HG02610 (cell line): ENCODE measurements around the gene APC.
A peak's percentile ranks its signal among the peaks of the same experiment; 100 is the strongest.

Experiments
- ATAC-seq: cut with Tn5 transposase; IDR thresholded peaks from one replicate; pipeline ENCODE4 v1.9.1; 2021; ENCODE audit warnings: mild to moderate bottlenecking, moderate library complexity; ENCODE audit not compliant: unreplicated experiment

The APC gene

GRCh38 chr5:112776301-112776856 lies 38.7 kb downstream of the APC start:
- ATAC-seq = no peak

- ATAC-seq = no peak
Measured at GRCh38 chr5:112779531-112779930, 41.8 kb downstream of the APC start.

- no peak for ATAC-seq
Measured at GRCh38 chr5:112784726-112785125, 47.0 kb downstream of the APC start.

DNA sequence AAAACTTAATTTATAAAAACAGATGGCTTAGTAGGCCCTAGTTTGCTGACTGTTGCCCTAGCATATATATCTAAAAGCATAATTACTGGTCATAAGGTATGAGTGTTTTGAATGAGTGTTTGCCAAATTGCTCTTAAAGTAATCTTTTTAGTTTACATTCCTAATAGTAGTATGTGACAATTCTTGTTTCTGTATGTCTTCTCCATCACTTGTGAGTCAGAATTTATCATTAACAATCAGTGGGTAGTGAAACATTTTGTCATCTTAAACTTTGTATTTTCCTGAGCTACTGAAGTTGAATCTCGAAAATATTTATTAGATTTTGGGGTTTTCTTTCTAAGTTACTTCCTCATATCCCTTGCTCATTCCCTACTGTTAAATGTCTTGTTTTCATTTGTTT lies 49.6 kb downstream of the APC start:
- no peak for ATAC-seq

DNA sequence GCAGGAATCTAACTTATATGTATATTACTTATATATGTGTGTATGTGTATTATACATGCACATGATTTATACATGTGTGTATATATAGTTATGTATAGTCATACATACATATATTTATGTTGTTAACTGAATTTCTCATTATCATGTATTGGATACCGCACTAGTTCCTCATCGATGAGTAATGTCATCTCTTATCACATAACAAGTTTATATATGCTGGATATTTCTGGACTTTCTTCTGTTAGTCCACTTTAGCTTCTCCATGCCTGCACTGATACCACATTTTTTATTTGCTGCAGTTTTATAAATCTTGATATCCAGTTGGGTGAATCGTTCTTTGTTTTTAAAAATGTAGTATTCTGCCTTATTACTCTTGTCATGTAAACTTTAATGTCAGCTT lies 50.2 kb downstream of the APC start:
- ATAC-seq = no peak

GRCh38 chr5:112793201-112793600 lies 55.5 kb downstream of the APC start:
- ATAC-seq = no peak

GRCh38 chr5:112794410-112794809 lies 56.7 kb downstream of the APC start:
- no peak for ATAC-seq

DNA sequence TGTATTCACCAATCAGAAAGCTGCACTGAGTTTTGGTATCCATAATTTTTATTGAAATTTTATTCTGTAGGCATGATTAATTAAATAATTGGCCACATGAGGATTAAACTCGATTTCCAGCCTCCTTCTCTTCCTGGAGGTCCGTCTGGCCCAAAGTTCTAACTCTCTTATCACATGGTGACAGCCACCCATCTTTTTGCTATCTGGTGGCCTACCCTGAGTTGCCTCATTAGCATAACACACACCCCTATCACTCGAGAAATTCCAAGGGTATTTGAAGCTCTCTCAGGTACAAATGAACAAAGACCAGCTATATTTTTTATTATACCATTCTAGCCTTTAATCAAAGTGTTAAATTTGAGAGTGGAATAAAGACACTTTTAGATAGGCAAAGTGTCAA lies 57.7 kb downstream of the APC start:
- ATAC-seq = no peak

GRCh38 chr5:112795944-112796678 lies 58.4 kb downstream of the APC start:
- ATAC-seq = peak; percentile 50

DNA sequence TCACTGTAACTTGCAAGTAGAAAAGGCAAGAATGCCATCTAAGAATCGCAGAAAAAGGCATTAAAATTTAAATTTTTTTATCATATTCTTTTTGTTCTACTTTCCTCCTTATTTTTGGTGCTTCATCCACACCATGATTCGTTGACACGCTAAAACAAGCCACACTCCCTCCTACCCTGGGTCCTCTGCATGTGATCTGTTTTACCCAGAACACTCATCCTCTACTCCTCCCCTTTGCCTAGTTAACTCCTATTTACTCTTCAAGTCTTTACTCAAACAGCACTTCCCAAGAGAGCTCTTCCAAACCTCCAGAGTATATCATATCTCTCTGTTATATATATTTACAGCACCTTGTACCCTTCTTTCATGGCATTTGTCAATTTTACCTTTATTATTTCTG lies 62.0 kb downstream of the APC start:
- no peak for ATAC-seq

GRCh38 chr5:112800891-112801290 lies 63.2 kb downstream of the APC start:
- no peak for ATAC-seq

GRCh38 chr5:112811023-112811422 lies 73.3 kb downstream of the APC start:
- ATAC-seq = no peak

GRCh38 chr5:112812549-112812948 lies 74.9 kb downstream of the APC start:
- no peak for ATAC-seq

- no peak for ATAC-seq
Measured at GRCh38 chr5:112820246-112820645, 82.6 kb downstream of the APC start.

GRCh38 chr5:112822456-112822855 lies 84.8 kb downstream of the APC start:
- no peak for ATAC-seq

GRCh38 chr5:112823181-112823580 lies 85.5 kb downstream of the APC start:
- no peak for ATAC-seq

DNA sequence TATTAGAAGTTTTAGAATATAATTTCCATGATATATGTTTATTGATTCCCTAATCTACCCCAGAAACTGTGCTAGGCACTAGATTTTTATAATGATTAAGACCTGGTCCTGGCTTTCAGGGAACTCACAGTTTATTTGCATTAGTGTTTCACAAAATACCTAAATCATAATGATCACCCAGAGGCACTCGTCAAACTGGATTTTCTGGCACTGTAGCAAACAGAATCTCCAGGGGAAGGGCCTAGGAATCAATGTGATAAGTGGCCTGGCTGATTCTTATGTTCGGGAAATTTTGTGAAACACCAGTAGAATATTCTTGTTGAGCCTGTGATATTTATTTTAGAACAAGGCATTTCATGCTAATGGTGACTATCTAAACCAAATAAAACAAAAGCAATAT lies 86.0 kb downstream of the APC start:
- no peak for ATAC-seq

DNA sequence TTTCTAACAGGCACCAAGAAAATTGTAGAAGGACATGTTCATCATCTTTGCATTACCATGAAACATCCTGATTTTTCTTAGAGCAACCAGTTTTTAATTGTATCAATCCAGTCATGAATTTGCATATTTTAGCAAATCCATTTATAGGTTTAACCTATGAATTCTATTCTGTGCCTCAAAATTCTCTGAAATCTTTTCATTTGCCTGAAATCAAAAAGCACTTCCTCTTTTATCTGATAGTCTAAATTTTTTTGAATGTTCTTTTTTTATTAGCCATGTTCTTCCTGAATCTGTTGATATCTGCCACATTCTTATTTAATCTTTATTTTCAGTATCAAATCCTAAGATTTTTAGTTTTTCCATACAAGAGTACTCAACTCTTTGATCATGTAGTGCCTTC lies 86.5 kb downstream of the APC start:
- no peak for ATAC-seq

DNA sequence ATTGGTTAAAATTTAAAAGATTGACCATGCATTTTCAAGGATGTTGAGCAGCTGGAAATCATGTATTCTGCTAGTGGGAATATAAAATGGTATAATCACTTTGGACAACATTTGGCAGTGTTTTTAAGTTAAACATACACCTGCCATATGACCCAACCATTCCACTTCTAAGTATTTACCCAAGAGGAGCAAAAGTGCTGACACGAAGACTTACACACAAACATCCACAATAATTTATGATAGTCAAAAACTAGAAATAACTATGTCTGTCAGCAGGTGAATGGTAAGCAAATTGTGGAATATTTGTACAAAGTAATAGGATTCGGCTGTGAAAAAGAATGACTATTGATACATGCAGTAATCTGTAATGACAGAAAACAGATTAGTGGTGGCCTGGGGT lies 92.7 kb downstream of the APC start:
- no peak for ATAC-seq

- ATAC-seq = no peak
Measured at GRCh38 chr5:112833971-112834370, 96.3 kb downstream of the APC start.

DNA sequence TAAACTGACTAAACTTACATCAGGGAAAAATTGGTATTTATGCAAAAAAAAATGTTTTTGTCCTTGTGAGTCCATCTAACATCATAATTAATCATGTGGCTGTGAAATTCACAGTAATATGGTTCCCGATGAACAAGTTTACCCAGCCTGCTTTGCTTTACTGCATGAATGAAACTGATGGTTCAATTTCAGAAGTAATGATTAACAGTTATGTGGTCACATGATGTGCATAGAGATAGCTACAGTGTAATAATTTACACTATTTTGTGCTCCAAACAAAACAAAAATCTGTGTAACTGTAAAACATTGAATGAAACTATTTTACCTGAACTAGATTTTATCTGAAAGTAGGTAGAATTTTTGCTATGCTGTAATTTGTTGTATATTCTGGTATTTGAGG lies 106.8 kb downstream of the APC start:
- no peak for ATAC-seq

DNA sequence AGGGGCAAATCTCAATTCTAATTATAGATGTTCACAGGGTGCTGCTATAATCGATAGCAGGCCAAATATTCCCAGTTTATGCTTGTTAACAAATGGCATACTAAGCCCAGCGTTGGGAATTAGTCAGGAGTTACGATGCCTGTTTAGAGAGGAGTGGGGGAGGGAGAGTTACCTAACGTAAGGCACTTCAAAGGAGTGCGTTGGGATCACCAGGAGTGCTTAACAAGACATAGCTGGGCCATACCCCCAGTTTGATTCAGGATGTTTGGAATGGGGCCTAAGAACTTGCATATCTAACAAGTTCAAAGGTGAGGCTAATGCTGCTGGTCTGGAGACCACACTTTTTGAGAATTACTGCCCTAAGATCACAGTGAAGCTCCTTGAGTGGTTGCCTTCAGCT lies 108.9 kb downstream of the APC start:
- ATAC-seq = no peak

GRCh38 chr5:112847306-112847705 lies 109.6 kb downstream of the APC start:
- no peak for ATAC-seq
